ENCODE data around the gene SERAC1.

- TF ChIP-seq CTCF (IDR thresholded peaks at IDR 0.05) (no peak), POLR2A (IDR thresholded peaks at IDR 0.05) (no peak), POLR2AphosphoS5 (IDR thresholded peaks at IDR 0.05) (no peak)
Observed at GRCh38 chr6:158142789-158143188, 25.3 kb downstream of the SERAC1 start.
